ENCODE results near the gene ASAP3.

ASAP3 gene

DNA sequence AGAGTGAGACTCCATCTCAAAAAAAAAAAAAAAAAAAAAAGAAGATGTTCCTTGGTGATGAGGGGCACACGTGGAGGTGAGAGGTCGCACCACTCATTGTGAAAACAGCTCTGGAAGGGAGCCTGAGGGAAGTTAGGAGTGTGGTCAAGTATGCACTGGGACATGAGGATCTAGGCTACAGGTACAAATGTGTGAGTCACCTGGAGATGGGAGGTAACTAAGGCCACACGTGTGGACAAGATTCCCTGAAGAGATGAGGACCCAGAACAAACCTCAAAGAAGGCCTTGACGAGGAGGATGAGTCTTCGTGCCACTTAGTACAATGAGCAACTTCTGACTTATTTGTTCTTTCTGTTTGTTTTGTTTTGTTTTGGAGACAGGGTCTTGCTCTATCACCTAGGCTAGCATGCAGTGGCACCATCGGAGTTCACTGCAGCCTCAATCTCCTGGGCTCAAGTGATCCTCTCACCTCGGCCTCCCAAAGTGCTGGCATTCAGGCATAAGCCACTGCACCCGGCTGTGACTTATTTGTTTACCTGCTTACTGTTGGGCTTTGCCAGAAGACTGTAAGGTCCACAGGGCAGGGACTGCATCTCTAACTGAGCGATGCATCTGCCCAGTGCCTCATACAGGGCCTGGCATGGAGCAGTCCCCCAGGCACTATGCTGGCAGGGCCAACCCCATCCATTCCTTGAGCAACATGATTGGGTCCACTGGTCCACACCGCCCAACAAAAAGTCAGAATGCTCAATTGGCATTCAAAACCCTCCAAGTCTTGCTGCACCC lies 6.4 kb downstream of the ASAP3 start:
- DNase-seq, result no peak

DNA sequence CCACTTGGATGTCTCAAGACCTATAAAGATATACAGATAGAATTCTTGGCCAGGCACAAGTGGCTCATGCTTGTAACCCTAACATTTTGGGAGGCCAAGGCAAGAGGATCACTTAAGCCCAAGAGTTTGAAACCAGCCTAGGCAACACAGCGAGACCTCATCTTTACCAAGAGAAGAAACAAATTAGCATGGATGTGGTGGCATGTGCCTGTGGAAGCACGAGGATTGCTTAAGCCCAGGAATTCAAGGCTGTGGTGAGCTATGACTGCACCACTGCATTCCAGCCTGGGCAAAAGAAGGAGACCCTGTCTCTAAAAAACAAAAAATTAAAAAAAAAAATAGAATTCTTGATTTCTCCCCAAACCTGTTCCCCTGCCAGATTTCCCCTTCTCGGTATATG lies 8.3 kb downstream of the ASAP3 start:
- no peak for DNase-seq

DNA sequence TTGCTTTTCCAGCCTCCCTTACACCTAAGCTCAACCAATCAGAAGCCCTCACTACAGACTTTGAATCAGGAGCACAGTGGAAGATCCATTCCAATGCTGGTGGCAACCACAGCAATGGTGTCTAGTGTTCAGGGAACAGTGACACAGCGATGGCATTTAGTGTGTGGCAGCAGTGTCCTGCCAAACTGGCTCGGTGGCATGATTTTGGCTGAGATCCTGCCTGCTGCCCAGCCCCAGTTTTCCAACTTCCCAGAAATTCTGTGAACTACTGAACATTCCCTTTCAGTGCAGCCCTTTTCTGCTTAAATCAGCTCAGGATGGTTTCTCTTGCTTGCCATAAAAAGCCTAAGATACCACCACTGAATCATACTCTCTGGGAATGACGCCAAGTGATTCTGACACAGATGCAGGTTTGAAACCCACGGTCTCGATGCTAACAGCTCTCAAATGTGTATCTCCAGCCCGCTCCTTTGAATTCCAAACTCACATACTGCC lies 8.8 kb downstream of the ASAP3 start:
- DNase-seq, result no peak

DNA sequence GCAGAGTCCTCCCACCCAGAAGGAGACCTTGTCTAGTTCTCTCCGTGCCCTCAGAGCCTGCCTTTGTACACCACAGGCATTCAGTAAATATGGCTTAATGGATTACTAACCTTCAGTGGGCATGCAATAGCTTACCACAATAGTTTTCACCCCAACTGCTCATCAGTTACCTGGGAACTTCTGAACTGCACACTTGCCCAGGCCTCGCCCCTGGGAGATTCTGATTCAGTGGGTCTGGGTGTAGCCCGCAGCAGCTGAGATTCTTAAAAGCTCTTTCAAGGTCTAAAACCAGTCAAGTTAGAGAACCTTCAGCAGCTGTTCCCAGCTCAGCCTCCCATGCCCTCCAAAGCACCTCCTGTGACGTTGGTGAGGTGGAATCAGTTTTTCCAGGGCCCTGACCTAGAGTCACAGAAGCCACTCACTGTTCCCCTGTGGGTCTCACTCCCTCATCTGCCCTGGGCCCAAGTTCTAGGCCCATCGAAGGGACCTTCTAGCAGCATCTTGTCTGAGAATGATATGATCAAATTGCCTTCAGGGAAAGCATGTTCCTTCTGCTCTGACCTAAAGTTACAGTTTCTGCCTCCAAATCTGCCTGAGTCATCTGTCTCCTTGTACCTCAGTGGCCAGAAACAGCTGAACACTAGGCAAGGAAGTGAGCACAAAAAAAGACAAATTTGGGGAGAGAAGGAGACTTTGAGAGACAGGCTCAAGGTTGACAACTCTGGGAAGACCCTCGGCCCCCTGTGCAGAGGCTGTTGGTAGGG lies 10.8 kb downstream of the ASAP3 start:
- DNase-seq, result no peak

DNA sequence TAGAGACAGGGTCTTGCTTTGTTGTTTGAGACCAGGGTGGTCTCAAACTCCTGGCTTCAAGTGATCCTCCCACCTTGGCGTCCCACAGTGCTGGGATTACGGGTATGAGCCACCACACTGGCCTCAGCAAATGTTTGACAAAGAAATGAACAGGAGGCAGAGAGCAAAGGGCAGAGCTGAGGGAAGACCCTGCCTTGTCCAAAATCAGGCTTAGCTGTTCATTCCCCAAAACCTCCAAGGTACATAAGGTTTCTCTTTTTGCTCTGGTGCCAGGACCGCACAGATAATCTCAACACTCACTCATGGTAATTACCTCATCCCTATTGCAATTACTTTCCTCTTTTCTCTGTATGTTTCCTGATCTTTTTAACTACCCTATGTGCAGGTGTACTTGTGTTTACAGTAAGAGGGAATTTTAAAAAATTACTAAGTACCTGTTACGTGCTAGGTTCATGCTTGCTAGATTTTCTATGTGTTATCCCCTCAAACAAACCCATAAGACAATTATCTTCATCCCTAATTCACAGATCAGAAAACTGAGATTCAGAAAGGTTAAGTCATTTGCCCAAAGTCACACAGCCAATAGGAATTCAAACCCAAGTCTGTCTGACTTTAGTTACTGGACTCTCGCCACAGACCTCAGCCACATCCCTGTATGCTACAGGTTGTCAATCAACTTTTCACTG lies 11.5 kb downstream of the ASAP3 start:
- no peak for DNase-seq

DNA sequence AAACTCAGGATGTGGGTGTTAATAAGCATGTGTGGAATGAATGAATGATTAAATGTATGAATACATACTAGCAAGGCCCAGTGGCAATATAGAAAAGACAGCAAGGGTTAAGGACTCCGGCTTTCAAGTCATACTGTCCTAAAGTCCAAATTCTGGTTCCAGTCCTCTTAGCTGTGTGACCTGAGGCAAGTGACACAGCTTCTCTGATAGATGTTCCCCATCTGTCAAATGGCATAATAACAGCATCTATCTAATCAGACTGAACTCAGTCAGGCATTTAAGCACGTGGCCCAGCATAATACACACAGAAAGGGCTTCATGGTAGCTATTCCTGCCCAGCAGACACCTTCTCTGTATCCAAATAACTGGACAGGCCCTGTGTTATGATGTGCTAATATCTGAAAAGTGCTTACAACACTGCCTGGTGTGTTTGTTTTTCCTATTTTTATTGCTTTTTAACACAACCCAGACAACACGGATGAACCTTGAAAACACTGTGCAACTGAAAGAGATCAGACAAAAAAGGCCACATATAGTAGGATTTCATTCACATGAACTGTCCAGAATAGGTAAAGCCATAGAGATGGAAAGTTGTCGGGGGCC lies 12.4 kb downstream of the ASAP3 start:
- DNase-seq, result no peak

DNA sequence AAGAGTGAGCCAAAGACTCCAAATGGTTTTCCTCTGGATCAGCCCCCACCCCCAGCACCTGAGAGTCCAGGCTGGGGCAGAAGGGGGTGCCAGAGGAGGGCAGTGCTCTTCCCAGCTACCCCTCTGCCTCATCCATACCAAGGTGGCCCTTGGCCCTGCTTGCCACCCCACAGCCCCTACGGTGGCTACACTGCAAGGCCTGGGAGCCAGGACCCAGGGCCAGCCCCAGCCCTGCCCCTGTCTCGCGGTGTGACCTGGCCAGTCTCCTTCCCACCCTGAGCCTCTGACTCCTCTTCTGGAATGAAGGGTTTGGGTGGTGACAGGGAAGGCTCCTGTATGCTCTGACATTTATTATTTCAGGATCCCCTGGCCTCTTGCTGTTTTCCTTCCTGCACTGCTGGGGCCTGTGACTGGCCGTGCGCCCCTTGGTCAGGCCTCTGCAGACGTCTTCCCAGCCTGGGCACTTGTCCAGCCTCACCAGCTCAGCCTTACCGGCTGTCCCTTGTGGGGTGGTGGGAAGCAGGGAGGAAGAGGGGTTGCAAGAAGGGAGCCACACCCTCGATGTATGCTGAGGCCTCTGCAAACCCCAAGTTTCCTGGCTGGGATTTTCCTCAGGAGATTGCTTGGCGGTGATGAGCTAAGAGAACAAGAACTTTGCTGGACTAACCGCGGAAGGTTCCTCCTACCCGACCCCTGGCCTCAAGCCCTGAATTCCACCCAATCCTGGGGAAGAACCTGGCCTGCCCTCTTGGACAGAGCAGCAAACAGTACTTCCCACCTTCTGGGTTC lies 13.5 kb downstream of the ASAP3 start:
- no peak for DNase-seq

DNA sequence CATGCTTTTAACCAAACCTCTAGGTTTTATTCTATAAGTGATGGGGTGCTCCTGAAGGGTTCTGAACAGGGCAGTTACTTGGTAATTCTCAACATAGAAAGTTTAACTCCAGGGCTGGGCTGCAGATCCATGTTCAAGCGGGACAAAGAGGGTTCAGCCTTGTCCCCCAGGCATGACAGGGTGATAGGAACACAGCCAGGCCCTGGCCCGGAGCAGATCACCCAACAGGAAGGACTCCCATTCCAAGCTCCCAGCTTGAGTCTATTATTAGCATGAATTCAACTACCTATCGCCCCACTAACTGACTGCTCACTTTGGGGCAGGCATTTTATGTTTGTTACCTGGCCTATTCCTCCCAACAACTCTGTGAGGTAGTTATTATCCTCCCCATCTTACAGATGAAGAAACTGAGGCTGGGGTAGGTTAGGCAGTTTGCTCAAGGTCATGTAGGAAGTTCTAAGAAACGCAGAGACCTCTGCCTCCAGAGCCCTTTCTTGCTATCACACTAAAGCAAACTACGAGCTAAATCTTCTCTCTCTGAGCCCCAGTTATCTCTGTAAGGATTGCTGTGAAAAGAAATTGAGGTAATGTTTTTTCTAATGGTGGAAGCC lies 14.5 kb downstream of the ASAP3 start:
- no peak for DNase-seq

DNA sequence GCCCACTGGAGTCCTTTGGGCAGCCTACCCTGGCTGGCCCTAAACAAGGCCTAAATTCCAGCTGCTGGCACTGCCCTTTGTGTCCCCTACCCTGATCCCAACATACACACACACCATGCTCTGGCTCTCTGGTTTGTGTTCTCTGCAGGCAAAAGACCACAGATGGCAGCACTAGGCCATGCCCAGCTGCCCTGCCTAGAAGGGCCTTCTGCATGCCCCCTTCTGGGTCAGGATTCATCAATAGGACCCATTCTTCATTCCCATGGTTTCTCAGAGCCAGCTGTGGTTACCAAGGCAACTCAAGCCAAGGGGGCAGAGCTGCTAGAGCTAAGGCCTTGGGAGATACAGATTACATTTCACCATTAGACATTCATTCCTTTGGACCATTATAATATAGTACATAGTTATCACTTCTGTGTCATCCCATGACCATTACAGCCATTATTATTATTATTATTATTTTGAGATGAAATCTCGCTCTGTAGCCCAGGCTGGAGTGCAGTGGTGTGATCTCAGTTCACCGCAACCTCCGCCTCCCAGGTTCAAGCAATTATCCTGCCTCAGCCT lies 17.5 kb downstream of the ASAP3 start:
- no peak for DNase-seq

DNA sequence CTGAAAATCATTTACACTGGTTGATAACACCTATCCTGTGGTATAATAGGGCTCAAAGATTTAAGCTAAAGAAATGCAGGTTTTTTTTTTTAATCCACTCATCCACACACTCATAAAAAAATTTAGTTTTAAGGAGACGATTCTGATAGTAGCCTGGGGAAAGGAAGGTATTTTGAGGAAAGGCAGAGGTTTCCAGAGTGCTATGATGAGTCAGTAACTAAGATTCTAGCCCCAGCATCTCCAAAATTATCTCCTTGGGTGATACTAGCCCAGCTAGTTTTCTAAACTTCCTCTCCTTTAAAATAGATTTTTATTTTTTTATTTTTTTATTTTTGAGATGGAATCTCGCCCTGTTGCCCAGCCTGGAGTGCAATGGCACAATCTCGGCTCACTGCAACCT lies 20.7 kb downstream of the ASAP3 start:
- no peak for DNase-seq

DNA sequence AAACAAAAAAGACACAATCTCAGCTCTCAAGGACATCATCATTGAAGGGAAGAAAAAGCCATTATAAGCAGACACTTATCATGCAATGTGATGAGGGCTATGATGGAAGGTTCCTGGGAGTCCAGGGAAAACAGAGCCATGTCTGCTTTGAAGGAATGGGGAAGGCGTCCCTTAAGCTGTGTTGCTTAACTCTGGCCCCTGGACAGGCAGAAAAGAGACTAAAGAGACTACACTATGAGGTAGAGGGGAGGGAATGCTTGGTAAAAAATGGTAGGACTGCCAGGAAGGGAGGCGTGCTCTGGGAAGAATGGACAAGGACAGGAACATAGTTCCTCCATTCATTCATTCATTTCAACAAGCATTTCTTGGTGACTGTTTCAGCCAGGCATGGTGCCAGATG lies 21.2 kb downstream of the ASAP3 start:
- DNase-seq, result no peak

DNA sequence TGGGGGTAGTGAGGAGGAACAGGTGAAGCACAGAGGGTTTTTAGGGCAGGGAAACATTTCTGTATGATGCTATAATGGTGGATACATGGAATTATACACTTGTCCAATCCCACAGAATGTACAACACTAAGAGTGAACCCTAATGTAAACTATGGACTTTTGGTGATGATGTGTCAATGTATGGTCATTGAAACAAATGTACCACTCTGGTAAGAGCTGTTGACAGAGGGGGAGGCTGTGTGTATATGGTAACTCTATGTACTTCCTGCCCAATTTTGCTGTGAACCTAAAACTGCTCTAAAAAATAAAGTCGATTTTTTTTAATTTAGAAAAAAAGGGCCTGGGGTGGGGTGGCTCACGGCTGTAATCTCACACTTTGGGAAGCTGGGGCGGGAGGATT lies 22.9 kb downstream of the ASAP3 start:
- no peak for DNase-seq

DNA sequence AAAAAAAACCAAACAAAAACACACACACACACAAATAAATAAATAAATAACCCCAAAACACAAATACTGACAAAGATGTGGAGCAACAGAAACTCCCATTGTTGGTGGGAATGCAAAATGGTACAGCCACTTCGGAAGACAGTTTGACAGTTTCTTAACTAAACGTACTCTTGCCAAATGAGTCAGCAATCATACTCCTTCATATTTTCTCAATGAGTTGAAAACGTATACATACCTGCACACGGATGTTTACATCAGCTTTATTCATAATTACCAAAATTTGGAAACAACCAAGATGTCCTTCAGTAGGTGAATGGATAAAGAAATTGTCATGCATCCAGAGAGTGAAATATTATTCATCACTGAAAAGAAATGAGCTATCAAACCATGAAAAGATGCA lies 23.5 kb downstream of the ASAP3 start:
- no peak for DNase-seq

DNA sequence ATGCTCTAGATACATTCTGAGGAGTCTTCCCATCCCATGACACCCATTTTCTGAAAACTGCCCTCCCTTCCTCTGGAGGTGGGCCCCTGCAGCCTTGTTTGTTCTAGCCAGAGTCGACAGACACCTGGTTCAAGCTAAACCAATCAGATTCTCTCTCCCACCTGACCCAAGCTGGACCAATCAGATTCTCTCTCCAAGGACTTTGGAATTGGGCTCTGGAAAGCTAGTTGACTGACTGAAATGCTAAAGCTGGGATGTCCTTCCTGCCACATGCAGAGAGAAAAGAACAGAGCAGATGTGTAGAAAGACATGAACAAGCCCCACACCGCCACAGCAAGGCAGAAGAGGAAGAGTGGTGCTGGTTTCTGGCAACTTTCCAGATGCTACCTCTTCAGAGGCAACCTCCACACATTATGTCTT lies 24.6 kb downstream of the ASAP3 start:
- DNase-seq, result no peak

DNA sequence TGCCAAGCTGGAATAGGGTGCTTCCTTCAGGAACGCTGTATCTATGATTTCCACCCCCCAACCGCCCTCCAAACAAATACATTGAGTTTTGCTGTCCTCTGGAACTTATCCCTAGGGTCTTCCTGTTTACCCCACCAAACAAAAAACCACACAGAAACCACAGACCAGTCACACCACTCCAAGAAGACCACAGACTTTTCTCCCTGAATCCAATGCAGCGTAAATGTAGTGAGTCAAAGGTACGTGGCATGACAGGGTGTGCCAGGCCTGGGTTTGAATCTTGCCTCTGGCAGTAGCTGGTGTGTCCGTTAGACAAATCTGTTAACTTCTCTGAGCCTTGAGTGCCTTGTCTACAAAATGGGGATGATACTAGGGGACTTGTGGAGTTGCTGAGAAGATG lies 27.8 kb downstream of the ASAP3 start:
- no peak for DNase-seq

DNA sequence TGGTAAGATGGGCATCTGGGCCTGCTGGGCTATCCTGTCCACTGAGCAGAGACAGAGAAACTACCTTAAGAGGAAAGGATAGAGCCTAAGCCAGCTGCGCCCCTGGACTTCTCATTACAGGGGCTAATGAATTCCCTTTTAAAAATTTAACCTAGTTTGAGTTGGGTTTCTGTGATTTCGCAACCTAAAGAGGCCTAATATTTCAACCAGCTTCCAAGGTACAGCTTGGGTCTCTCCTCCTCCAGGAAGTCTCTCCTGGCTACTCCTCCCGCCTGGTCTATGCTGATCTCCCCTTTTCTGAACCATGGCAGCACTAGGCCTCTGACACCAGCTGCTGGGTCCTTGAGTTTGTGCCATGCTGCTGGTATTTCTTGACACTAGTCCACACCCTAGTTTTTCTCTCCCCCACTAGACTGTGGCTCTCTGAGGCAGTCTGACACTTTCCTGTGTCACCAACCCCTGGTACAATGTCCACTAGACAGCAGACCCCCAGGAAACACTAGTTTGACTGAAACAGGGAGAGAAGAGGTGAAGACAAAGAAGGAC lies 30.5 kb downstream of the ASAP3 start:
- no peak for DNase-seq

DNA sequence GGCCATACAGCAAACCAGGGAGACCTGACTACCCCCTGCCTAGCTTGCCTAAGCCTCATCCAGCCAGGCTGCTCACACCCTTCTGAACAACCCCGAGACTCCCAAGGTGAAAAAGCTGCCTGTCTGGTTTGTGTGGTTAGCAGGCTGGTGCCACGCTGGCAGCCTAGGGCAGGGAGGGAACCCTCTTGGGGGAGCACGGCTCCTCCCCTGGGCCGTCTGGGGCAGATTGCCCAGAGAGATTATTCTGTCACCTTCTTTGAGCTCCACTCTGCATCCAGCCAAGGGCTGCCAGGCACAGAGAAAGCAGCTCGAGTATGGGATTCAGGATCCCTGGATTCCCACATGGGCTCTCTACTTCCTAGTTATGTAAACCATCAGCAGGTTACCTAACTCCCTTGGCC lies 32.0 kb downstream of the ASAP3 start:
- peak; percentile 60 for DNase-seq

DNA sequence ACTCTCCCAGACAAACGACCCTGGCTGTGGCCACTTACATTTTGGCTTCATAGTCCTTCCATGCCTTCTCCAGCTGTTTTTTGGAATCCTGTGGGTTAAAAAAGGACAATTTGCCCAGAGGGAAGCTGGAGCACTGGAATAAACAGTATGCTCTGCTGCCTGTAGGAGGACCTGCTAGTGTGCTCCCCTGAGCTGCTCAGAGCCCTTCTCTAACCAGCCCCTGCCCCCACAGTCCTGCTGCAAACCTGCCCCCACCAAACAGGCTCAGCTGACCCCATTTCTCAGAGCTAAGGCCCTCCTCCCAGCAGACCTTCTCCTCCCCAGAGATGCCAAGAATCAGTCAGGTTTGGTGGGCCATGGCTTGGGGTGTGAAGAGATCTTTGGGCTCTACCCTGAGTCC lies 32.5 kb downstream of the ASAP3 start:
- no peak for DNase-seq

DNA sequence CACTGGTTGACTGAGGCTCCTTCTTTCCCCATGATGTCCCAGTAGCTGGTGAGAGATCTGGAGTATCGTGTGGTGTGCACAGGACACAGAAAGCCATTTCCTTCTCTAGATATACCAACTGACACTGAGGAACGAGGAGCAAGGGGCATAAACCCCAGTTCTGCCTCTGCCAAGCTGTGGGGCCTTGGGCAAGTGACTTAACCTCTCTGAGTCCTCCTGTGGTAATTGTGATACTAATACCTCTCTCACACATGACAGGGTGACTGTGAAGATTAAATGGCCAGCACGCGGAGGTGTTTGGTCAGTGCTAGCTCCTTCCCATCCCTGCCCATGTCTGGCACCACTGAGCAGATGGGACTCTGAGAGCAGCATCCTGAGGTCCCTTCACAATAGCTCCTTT lies 33.1 kb downstream of the ASAP3 start:
- no peak for DNase-seq

DNA sequence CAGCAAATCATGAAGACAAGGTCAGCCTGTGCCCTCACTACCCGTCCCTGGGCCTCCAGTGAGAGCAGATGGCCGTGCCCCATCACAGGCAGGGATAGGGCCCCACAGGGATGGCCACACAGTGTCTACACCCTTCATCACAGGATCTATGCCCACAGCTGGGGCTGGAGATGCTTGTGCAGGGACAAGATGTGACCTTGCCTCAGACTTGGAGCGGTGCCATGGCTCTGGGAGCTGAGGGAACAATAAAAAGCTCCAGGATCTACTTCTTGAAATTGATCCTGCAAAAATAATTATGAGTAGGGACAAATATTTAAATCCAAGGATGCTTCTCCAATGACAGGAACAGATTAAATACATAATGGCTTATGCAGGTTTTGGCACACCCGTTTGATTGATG lies 34.0 kb downstream of the ASAP3 start:
- no peak for DNase-seq

DNA sequence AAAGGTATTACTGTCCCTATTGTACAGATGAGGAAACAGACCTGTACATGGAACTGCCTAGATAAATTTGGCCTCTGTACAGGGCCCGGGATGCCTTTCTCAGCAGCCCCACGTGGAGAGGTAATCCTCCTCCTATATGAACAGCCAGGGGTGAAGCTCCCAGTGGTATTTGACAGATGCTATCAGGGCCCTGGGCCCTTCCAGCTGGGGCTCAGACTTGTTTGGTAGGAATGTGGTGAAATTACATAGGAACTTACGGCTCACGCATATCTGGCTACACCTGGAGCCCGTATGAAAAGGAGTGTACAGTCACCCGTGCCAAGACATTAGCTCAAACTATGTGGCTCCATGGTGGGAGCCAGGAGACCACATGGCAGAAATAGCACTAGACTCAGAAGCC lies 34.7 kb downstream of the ASAP3 start:
- DNase-seq, result no peak
